Loucy (cell line): ENCODE results near the gene PAX7.

Experiments
- H2AFZ ChIP-seq: fragments of 200-600 bp; sonication (generic); 2 replicates; pipeline ENCODE4 v1.6.0; 2016; ENCODE audit warnings: antibody characterized with exemption, mild to moderate bottlenecking, low read length, moderate library complexity
- H3F3A ChIP-seq: fragments of 200-600 bp; 2 replicates; pipeline ENCODE4 v1.6.0; 2016; ENCODE audit warnings: antibody characterized with exemption, low read depth, mild to moderate bottlenecking
- H3K27me3 ChIP-seq: fragments of 200-600 bp; sonication (generic); 2 replicates; pipeline ENCODE4 v1.6.1; 2014; ENCODE audit warnings: low read length, mild to moderate bottlenecking; ENCODE audit not compliant: insufficient read depth, poor library complexity, severe bottlenecking
- H3K36me3 ChIP-seq: fragments of 200-600 bp; sonication (generic); 2 replicates; pipeline ENCODE4 v1.6.1; 2016; ENCODE audit warnings: low read length; ENCODE audit not compliant: insufficient read depth
- H3K4me1 ChIP-seq: fragments of 200-600 bp; sonication (generic); 2 replicates; pipeline ENCODE4 v1.5.1; 2014; ENCODE audit warnings: low read length, mild to moderate bottlenecking; ENCODE audit not compliant: insufficient read depth, poor library complexity, severe bottlenecking
- H3K4me2 ChIP-seq: fragments of 200-600 bp; sonication (generic); 2 replicates; pipeline ENCODE4 v1.6.0; 2014; ENCODE audit warnings: antibody characterized with exemption, low read length, low read depth, mild to moderate bottlenecking; ENCODE audit not compliant: poor library complexity, severe bottlenecking
- H3K4me3 ChIP-seq: fragments of 200-600 bp; sonication (generic); 2 replicates; pipeline ENCODE4 v1.5.1; 2014; ENCODE audit warnings: low read length, mild to moderate bottlenecking, mixed read lengths; ENCODE audit not compliant: poor library complexity, severe bottlenecking
- H3K79me2 ChIP-seq: fragments of 200-600 bp; sonication (generic); 2 replicates; pipeline ENCODE4 v1.6.1; 2014; ENCODE audit warnings: low read length; ENCODE audit not compliant: insufficient read depth
- H3K9ac ChIP-seq: fragments of 200-600 bp; sonication (generic); 2 replicates; pipeline ENCODE4 v1.6.0; 2014; ENCODE audit warnings: mild to moderate bottlenecking, low read depth, low read length, moderate library complexity; ENCODE audit not compliant: poor library complexity, severe bottlenecking
- H3K9me2 ChIP-seq: fragments of 200-600 bp; sonication (generic); replicated peaks from 2 replicates; pipeline ENCODE4 v1.6.1; 2016; ENCODE audit warnings: low read depth, low read length, mixed read lengths
- H3K9me3 ChIP-seq: fragments of 200-600 bp; sonication (generic); 2 replicates; pipeline ENCODE4 v1.6.1; 2014; ENCODE audit warnings: mild to moderate bottlenecking, antibody characterized with exemption, low read length, low read depth; ENCODE audit not compliant: insufficient read depth
- H4K20me1 ChIP-seq: fragments of 200-600 bp; sonication (generic); 2 replicates; pipeline ENCODE4 v1.6.0; 2014; ENCODE audit warnings: antibody characterized with exemption, low read length, mild to moderate bottlenecking; ENCODE audit not compliant: insufficient read depth, poor library complexity, severe bottlenecking
- CTCF ChIP-seq: fragments of 200-600 bp; sonication (generic); conservative IDR thresholded peaks from 2 replicates; pipeline ENCODE4 v1.5.1; 2014; ENCODE audit warnings: mild to moderate bottlenecking, antibody characterized with exemption, low read length
- EZH2phosphoT487 ChIP-seq: fragments of 200-600 bp; IDR thresholded peaks from 2 replicates; pipeline ENCODE4 v1.6.1; 2018; ENCODE audit warnings: antibody characterized with exemption, mild to moderate bottlenecking, moderate library complexity, borderline replicate concordance

Gene PAX7

GRCh38 chr1:18658831-18659230 is 28.2 kb downstream of the PAX7 start:
- Histone ChIP-seq H4K20me1 (no peaks in the 10 kb centered on the region), H3K27me3 (no peaks in the 10 kb centered on the region), H3K4me3 (no peak overlapping the region), H3K9me2 (no peaks in the 10 kb centered on the region), H3K79me2 (no peaks in the 10 kb centered on the region), H3K4me2 (no peak overlapping the region), H3K9ac (no peak overlapping the region), H3F3A (no peaks in the 10 kb centered on the region), H3K9me3 (no peaks in the 10 kb centered on the region), H2AFZ (no peak overlapping the region), H3K36me3 (no peaks in the 10 kb centered on the region), H3K4me1 (peaks cover 20% of the 10 kb centered on the region)
- no peak for TF ChIP-seq EZH2phosphoT487
- no peak for TF ChIP-seq CTCF

- Histone ChIP-seq H3K4me2 (no peak overlapping the region), H4K20me1 (no peaks in the 10 kb centered on the region), H2AFZ (no peak overlapping the region), H3K79me2 (no peaks in the 10 kb centered on the region), H3K9me3 (no peaks in the 10 kb centered on the region), H3F3A (no peaks in the 10 kb centered on the region), H3K4me1 (peaks cover 7% of the 10 kb centered on the region), H3K4me3 (no peak overlapping the region), H3K36me3 (no peaks in the 10 kb centered on the region), H3K9ac (no peak overlapping the region), H3K27me3 (no peaks in the 10 kb centered on the region), H3K9me2 (no peaks in the 10 kb centered on the region)
- no peak for TF ChIP-seq CTCF
- TF ChIP-seq EZH2phosphoT487 = no peak
Measured at GRCh38 chr1:18661404-18662285, 31.0 kb downstream of the PAX7 start.

DNA sequence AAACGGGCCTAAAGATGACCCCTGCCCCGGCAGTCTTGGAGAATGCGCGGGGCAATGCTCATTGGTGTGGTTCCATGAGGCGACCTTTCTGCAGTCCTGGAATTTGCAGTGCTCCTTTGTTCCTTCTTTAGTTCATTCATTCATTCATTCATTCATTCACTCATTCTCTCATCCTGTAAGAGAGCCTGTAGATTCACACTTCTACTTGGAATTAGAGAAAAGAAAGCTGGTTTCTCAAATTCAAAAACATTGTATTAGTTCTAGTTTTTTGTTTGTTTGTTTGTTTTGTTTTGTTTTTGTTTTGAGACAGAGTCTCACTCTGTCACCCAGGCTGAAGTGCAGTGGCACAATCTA is 31.6 kb downstream of the PAX7 start:
- H3K27me3 ChIP-seq = no peaks in the 10 kb centered on the region

More for the DNA sequence above, 31.6 kb downstream of the PAX7 start:
- Histone ChIP-seq H3K36me3 (no peaks in the 10 kb centered on the region), H3K4me2 (no peak overlapping the region), H3K9me2 (no peaks in the 10 kb centered on the region), H3K9me3 (no peaks in the 10 kb centered on the region), H3K79me2 (no peaks in the 10 kb centered on the region), H2AFZ (no peak overlapping the region), H4K20me1 (no peaks in the 10 kb centered on the region), H3F3A (no peaks in the 10 kb centered on the region), H3K4me1 (peaks cover 7% of the 10 kb centered on the region), H3K4me3 (no peak overlapping the region), H3K9ac (no peak overlapping the region)
- TF ChIP-seq CTCF = no peak
- no peak for TF ChIP-seq EZH2phosphoT487
